Right lobe of liver (tissue), 4 donors: Measurements from ENCODE around the gene MMS19.

Experiments
- POLR2A ChIP-seq: fragments of 450-650 bp; IDR thresholded peaks from one replicate; pipeline ENCODE4 v1.6.1; 2017; ENCODE audit warnings: antibody characterized with exemption, mild to moderate bottlenecking
- TF ChIP-seq, protein P1 (sequence below), 4 donors: fragments of 200-600 bp in 3 of 4; fragments of 450-650 bp in 1 of 4; IDR thresholded peaks; one replicate each; pipeline versions ENCODE4 v1.5.1 to v1.8.0; 2016 to 2022; ENCODE audit warnings: antibody characterized with exemption in 4 of 4, mild to moderate bottlenecking in 2 of 4
- donor health status: DM: no; HTN: no; CAD: no.
- donor health status: DM: no; HTN: no; CAD: no.
- donor health status: DM: no; HTN: yes; CAD: no.

DNA sequence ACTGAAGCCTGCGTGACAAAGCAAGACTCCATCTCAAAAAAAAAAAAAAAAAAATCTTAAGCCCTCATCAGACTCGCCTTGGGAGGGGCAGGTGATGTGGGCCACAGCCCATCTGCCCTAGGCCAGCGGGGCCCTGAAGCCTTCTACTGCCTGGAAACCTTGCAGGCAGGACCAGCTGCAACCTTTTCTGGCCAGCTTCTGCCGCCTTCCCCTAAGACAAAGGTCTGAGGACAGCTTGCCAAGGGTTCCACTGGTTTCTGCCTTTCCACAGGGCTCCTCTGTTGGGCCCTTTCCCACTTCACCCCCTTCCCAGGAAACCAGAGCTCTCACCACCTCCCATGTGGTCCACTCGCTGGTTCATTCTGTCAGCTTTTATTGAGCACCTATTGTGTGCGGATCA is 35.7 kb upstream of the MMS19 start:
- TF ChIP-seq, protein P1, sequence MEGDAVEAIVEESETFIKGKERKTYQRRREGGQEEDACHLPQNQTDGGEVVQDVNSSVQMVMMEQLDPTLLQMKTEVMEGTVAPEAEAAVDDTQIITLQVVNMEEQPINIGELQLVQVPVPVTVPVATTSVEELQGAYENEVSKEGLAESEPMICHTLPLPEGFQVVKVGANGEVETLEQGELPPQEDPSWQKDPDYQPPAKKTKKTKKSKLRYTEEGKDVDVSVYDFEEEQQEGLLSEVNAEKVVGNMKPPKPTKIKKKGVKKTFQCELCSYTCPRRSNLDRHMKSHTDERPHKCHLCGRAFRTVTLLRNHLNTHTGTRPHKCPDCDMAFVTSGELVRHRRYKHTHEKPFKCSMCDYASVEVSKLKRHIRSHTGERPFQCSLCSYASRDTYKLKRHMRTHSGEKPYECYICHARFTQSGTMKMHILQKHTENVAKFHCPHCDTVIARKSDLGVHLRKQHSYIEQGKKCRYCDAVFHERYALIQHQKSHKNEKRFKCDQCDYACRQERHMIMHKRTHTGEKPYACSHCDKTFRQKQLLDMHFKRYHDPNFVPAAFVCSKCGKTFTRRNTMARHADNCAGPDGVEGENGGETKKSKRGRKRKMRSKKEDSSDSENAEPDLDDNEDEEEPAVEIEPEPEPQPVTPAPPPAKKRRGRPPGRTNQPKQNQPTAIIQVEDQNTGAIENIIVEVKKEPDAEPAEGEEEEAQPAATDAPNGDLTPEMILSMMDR (IDR thresholded peaks at IDR 0.05) = no peak
- no peak for TF ChIP-seq POLR2A
